Measurements from ENCODE around the gene SRPRA.

- no peak for TF ChIP-seq CTCF (IDR thresholded peaks at IDR 0.05; ENCODE audit: low read length)
- no peak for TF ChIP-seq EZH2 (optimal IDR thresholded peaks at IDR 0.05; ENCODE audit: low read depth, low read length)
- no peak for TF ChIP-seq EZH2phosphoT487 (IDR thresholded peaks at IDR 0.05; ENCODE audit: low read length)
Observed at GRCh38 chr11:126305699-126306098, 37.0 kb upstream of the SRPRA start.

Data from MM.1S (cell line).